ENCODE results near the gene BCL2. TPM values are rescaled to one million over a fixed set of nuclear protein-coding genes. Genes with fewer than 3 reads are reported as not detected.

BCL2 gene
- total RNA-seq, 1 donor from 2014 or later: 14.1 TPM

GRCh38 chr18:63083020-63083531 is 236.5 kb downstream of the BCL2 start:
- Mint-ChIP-seq H3K4me1 (no peaks in the 10 kb centered on the region), H3K9me3 (peaks cover 8% of the 10 kb centered on the region), H3K36me3 (ENCODE audit: low read depth) (peaks cover 3% of the 10 kb centered on the region), H3K27ac (ENCODE audit: unreplicated experiment) (no peak overlapping the region), H3K27me3 (ENCODE audit: low read depth) (no peaks in the 10 kb centered on the region), H3K4me3 (no peak overlapping the region)
- no peak for TF ChIP-seq CTCF (conservative IDR thresholded peaks at IDR 0.05)
- DNase-seq (ENCODE audit: low read depth, low spot score): no peak

- H3K4me1 Mint-ChIP-seq: no peaks in the 10 kb centered on the region
- H3K27me3 Mint-ChIP-seq (ENCODE audit: low read depth): no peaks in the 10 kb centered on the region
- DNase-seq (ENCODE audit: low read depth, low spot score): no peak
- no peak for TF ChIP-seq CTCF (conservative IDR thresholded peaks at IDR 0.05)
- H3K4me3 Mint-ChIP-seq: no peak overlapping the region
- peaks cover 8% of the 10 kb centered on the region for H3K9me3 Mint-ChIP-seq
- H3K27ac Mint-ChIP-seq (ENCODE audit: unreplicated experiment): no peak overlapping the region
- H3K36me3 Mint-ChIP-seq (ENCODE audit: low read depth): peaks cover 3% of the 10 kb centered on the region
These were observed 237.1 kb downstream of the BCL2 start for GRCh38 chr18:63082366-63083019.

GRCh38 chr18:63079114-63079513 is 240.5 kb downstream of the BCL2 start:
- Mint-ChIP-seq H3K36me3 (ENCODE audit: low read depth) (peaks cover 3% of the 10 kb centered on the region), H3K4me1 (peaks cover 11% of the 10 kb centered on the region), H3K9me3 (peaks cover 8% of the 10 kb centered on the region), H3K27me3 (ENCODE audit: low read depth) (no peaks in the 10 kb centered on the region), H3K27ac (ENCODE audit: unreplicated experiment) (no peak overlapping the region), H3K4me3 (no peak overlapping the region)
- DNase-seq (ENCODE audit: low read depth, low spot score): no peak
- TF ChIP-seq CTCF (conservative IDR thresholded peaks at IDR 0.05): no peak

- Mint-ChIP-seq H3K4me3 (no peak overlapping the region), H3K9me3 (peaks cover 8% of the 10 kb centered on the region), H3K27me3 (ENCODE audit: low read depth) (no peaks in the 10 kb centered on the region), H3K4me1 (peaks cover 11% of the 10 kb centered on the region), H3K27ac (ENCODE audit: unreplicated experiment) (no peak overlapping the region), H3K36me3 (ENCODE audit: low read depth) (peaks cover 3% of the 10 kb centered on the region)
- TF ChIP-seq CTCF (conservative IDR thresholded peaks at IDR 0.05): no peak
- DNase-seq (ENCODE audit: low read depth, low spot score): no peak
These were observed 241.1 kb downstream of the BCL2 start for GRCh38 chr18:63078471-63078870.

GRCh38 chr18:63074981-63075404 is 244.6 kb downstream of the BCL2 start:
- no peak overlapping the region for H3K27ac Mint-ChIP-seq (ENCODE audit: unreplicated experiment)
- H3K9me3 Mint-ChIP-seq: peaks cover 7% of the 10 kb centered on the region

More at GRCh38 chr18:63074981-63075404, 244.6 kb downstream of the BCL2 start:
- peak; percentile 71 for DNase-seq (ENCODE audit: low read depth, low spot score)
- no peak for TF ChIP-seq CTCF (conservative IDR thresholded peaks at IDR 0.05)
- Mint-ChIP-seq H3K27me3 (ENCODE audit: low read depth) (no peaks in the 10 kb centered on the region), H3K4me1 (peaks cover 11% of the 10 kb centered on the region), H3K4me3 (peak overlapping the region; percentile 72), H3K36me3 (ENCODE audit: low read depth) (peaks cover 3% of the 10 kb centered on the region)
